ENCODE measurements around the gene TXK. TPM values are rescaled to one million over a fixed set of nuclear protein-coding genes. Genes with fewer than 3 reads are reported as not detected.

TXK gene
- total RNA-seq, 1 donor from 2014 or later = not detected

GRCh38 chr4:48085821-48086589, 48.0 kb downstream of the TXK start:
- H3K4me1 Mint-ChIP-seq (ENCODE audit: low read depth, unreplicated experiment) = no peaks in the 10 kb centered on the region
- H3K27me3 Mint-ChIP-seq (ENCODE audit: unreplicated experiment) = peaks cover 2% of the 10 kb centered on the region
- H3K36me3 Mint-ChIP-seq (ENCODE audit: unreplicated experiment) = no peaks in the 10 kb centered on the region
- H3K9me3 Mint-ChIP-seq (ENCODE audit: unreplicated experiment) = peaks cover 3% of the 10 kb centered on the region
- no peak for TF ChIP-seq CTCF (IDR thresholded peaks at IDR 0.05; ENCODE audit: partially characterized antibody, unreplicated experiment)
- no peak overlapping the region for H3K27ac Mint-ChIP-seq (ENCODE audit: unreplicated experiment)
- no peak for DNase-seq
- no peak overlapping the region for H3K4me3 Mint-ChIP-seq (ENCODE audit: unreplicated experiment)

DNA sequence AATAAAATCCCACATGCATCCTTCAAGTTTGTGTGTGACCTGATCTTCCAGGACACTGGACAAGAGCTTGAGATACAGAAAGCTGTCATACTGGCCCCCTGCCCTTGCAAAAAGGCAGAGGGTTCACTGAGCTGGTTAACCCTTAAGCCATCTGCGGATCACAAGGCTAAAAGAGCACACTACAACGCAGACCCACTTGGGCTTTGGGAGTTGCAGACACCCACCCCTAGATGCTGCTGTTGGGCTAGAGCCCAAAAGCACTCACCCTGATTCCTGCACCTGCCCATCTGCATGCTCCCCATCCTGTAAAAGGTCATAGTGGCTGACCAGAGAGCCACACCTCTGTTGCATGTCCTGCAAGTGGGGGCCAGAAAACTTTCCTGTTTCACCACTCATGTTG, 51.1 kb downstream of the TXK start:
- no peak for DNase-seq
- Mint-ChIP-seq H3K4me3 (ENCODE audit: unreplicated experiment) (no peak overlapping the region), H3K27ac (ENCODE audit: unreplicated experiment) (no peak overlapping the region), H3K4me1 (ENCODE audit: low read depth, unreplicated experiment) (no peaks in the 10 kb centered on the region), H3K27me3 (ENCODE audit: unreplicated experiment) (peaks cover 2% of the 10 kb centered on the region), H3K9me3 (ENCODE audit: unreplicated experiment) (peaks cover 3% of the 10 kb centered on the region), H3K36me3 (ENCODE audit: unreplicated experiment) (no peaks in the 10 kb centered on the region)
- no peak for TF ChIP-seq CTCF (IDR thresholded peaks at IDR 0.05; ENCODE audit: partially characterized antibody, unreplicated experiment)

- H3K9me3 Mint-ChIP-seq (ENCODE audit: unreplicated experiment) = peaks cover 3% of the 10 kb centered on the region
- H3K4me1 Mint-ChIP-seq (ENCODE audit: low read depth, unreplicated experiment) = no peaks in the 10 kb centered on the region
- no peak overlapping the region for H3K4me3 Mint-ChIP-seq (ENCODE audit: unreplicated experiment)
- no peak for TF ChIP-seq CTCF (IDR thresholded peaks at IDR 0.05; ENCODE audit: partially characterized antibody, unreplicated experiment)
- no peak for DNase-seq
- peaks cover 2% of the 10 kb centered on the region for H3K27me3 Mint-ChIP-seq (ENCODE audit: unreplicated experiment)
- no peaks in the 10 kb centered on the region for H3K36me3 Mint-ChIP-seq (ENCODE audit: unreplicated experiment)
- no peak overlapping the region for H3K27ac Mint-ChIP-seq (ENCODE audit: unreplicated experiment)
Observed at GRCh38 chr4:48081196-48081595, 52.9 kb downstream of the TXK start.

DNA sequence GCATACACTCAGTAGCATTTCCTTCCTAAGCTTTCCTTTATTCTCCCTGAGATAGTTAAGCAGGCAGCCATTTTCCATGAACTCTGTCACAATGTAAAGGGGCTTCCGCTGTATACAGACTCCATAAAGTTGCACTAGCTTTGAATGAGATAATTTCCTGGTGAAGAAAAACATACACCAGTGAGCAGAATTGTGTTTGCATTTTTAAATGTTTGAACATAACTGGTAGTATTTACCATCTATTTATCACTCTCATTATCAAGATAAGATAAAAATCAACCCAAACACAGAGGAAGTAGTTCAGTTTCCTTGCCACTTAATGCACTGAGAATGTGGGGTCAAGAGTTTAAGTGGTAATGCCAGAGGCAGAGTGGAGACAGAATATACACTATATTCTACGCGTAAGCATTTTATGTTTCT, 54.1 kb downstream of the TXK start:
- Mint-ChIP-seq H3K4me1 (ENCODE audit: low read depth, unreplicated experiment) (no peaks in the 10 kb centered on the region), H3K27me3 (ENCODE audit: unreplicated experiment) (peaks cover 2% of the 10 kb centered on the region), H3K36me3 (ENCODE audit: unreplicated experiment) (no peaks in the 10 kb centered on the region), H3K9me3 (ENCODE audit: unreplicated experiment) (no peaks in the 10 kb centered on the region), H3K4me3 (ENCODE audit: unreplicated experiment) (no peak overlapping the region), H3K27ac (ENCODE audit: unreplicated experiment) (no peak overlapping the region)
- TF ChIP-seq CTCF (IDR thresholded peaks at IDR 0.05; ENCODE audit: partially characterized antibody, unreplicated experiment) = no peak
- no peak for DNase-seq

DNA sequence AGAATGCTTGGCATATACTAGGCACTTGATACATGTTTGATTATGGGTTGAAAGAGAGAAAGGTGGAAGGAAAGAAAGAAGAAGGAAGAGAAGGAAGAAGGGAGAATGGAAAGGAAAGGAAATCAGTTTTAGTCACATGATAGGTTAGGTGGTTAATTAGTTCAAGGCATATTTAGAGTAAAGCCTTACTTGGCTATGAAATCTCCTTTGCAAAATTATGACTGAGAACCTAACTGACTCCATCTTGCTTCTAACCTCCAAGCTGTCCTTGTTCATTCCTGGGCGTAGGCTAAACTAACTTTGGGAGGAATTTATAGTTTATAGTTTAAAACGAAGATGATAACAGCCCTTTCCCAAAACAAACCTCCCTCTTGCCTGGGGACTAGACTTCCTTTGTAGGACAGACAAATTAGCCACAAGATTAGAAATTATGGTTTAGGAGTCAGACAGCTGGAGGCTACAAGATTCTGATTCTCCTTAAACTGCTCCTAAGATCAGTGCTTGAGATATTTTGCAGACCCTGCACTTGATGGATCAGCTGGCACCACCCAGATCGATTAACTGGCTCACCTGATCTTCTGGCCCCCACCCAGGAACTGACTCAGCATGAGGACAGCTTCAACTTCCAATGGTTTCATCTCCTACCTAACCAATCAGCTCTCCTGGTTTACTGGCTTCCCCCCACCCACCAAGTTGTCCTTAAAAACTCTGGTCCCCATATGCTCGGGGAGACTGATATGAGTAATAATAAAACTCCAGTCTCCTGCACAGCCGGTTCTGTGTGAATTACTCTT, 55.0 kb downstream of the TXK start:
- H3K27ac Mint-ChIP-seq (ENCODE audit: unreplicated experiment) = no peak overlapping the region
- TF ChIP-seq CTCF (IDR thresholded peaks at IDR 0.05; ENCODE audit: partially characterized antibody, unreplicated experiment) = no peak
- no peak for DNase-seq
- H3K36me3 Mint-ChIP-seq (ENCODE audit: unreplicated experiment) = no peaks in the 10 kb centered on the region
- H3K27me3 Mint-ChIP-seq (ENCODE audit: unreplicated experiment) = no peaks in the 10 kb centered on the region
- no peaks in the 10 kb centered on the region for H3K4me1 Mint-ChIP-seq (ENCODE audit: low read depth, unreplicated experiment)
- H3K4me3 Mint-ChIP-seq (ENCODE audit: unreplicated experiment) = no peak overlapping the region
- no peaks in the 10 kb centered on the region for H3K9me3 Mint-ChIP-seq (ENCODE audit: unreplicated experiment)

All from glutamatergic neuron (in vitro differentiated cells).